Common myeloid progenitor, CD34-positive (primary cell): Measurements from ENCODE around the gene DDX10.
A peak's percentile ranks its signal among the peaks of the same experiment; 100 is the strongest.

Source experiments
- CTCF ChIA-PET: fragments of 350-600 bp; sonication (Branson Sonifier 250); formaldehyde crosslinking; loops from one replicate; lab custom pipeline; 2021; ENCODE audit warnings: antibody characterized with exemption; lab: Charles Lee
- POLR2A ChIA-PET: fragments of 350-600 bp; sonication (Branson Sonifier 250); formaldehyde crosslinking; loops from one replicate; lab custom pipeline; 2021; ENCODE audit warnings: antibody characterized with exemption; lab: Charles Lee
- DNase-seq, 3 donors: peaks; one replicate each; pipeline versions ENCODE4 v3.0.0 to v3.0.0-alpha.2; 2013
- H3K27ac ChIP-seq, 2 experiments: 1 replicate in 1 of 2; 2 replicates in 1 of 2; pipeline ENCODE4 v1.7.0; 2013; ENCODE audit warnings: inconsistent platforms in 2 of 2, low read length in 2 of 2, mild to moderate bottlenecking in 2 of 2, low read depth in 1 of 2, moderate library complexity in 1 of 2; ENCODE audit not compliant: severe bottlenecking in 2 of 2, insufficient read depth in 1 of 2, poor library complexity in 1 of 2
- H3K27me3 ChIP-seq, 5 experiments: replicated peaks in 2 of 5; 1 replicate in 3 of 5; 2 replicates in 2 of 5; pipeline versions ENCODE4 v1.6.1 to v1.7.0; 2013; ENCODE audit warnings: low read length in 4 of 5, mild to moderate bottlenecking in 2 of 5, moderate library complexity in 2 of 5, inconsistent platforms in 1 of 5; ENCODE audit not compliant: insufficient read depth in 5 of 5, control insufficient read depth in 4 of 5
- H3K36me3 ChIP-seq, 4 experiments: 1 replicate in 2 of 4; 2 replicates in 2 of 4; pipeline versions ENCODE4 v1.6.1 to v1.7.0; 2013; ENCODE audit warnings: low read length in 3 of 4, control low read depth in 1 of 4, mild to moderate bottlenecking in 1 of 4; ENCODE audit not compliant: control insufficient read depth in 4 of 4, insufficient read depth in 4 of 4
- H3K4me1 ChIP-seq, 4 experiments: 1 replicate in 3 of 4; 2 replicates in 1 of 4; pipeline versions ENCODE4 v1.6.1 to v1.7.1; 2013; ENCODE audit warnings: low read length in 3 of 4, mild to moderate bottlenecking in 3 of 4, control low read depth in 1 of 4, inconsistent platforms in 1 of 4, moderate library complexity in 1 of 4; ENCODE audit not compliant: control insufficient read depth in 4 of 4, insufficient read depth in 4 of 4; ENCODE audit errors: control extremely low read depth in 1 of 4
- H3K4me3 ChIP-seq, 7 experiments: 1 replicate in 4 of 7; 2 replicates in 3 of 7; pipeline versions ENCODE4 v1.5.1 to v1.7.0; 2013; ENCODE audit warnings: mild to moderate bottlenecking in 7 of 7, low read length in 6 of 7, moderate library complexity in 6 of 7, inconsistent platforms in 2 of 7, low read depth in 2 of 7, control low read depth in 1 of 7; ENCODE audit not compliant: insufficient read depth in 4 of 7, control insufficient read depth in 1 of 7; ENCODE audit errors: extremely low read depth in 1 of 7
- H3K9me3 ChIP-seq, 5 experiments: 1 replicate in 4 of 5; 2 replicates in 1 of 5; pipeline versions ENCODE4 v1.6.1 to v1.7.1; 2013; ENCODE audit warnings: low read length in 4 of 5, mild to moderate bottlenecking in 2 of 5, inconsistent platforms in 1 of 5, low read depth in 1 of 5, moderate library complexity in 1 of 5; ENCODE audit not compliant: control insufficient read depth in 4 of 5, insufficient read depth in 2 of 5; ENCODE audit errors: control extremely low read depth in 1 of 5
- WGBS: methylation state at CpG from one replicate; pipeline ENCODE4 v1.1.5; 2013; ENCODE audit not compliant: insufficient coverage; 5-methylcytosine and 5-hydroxymethylcytosine counted together

The DDX10 gene

DNA sequence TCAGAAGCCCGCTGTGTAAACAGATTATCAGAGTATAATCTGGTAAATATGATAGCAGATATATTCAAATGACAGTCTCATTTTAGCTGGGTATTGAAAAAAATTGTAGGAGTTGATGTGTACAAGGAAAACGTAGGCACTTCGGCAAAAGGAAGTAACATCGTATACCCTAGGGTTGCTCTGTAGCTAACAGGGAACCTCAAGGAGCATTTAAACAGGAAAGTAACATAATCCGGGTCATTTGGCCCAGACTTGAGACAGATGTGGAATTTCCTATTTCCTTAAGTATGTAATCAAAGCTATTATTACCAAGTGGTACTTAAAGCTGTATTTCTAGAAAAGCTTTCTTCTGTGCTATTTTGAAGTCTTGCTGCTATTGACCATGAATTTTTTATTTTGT is 215.6 kb downstream of the DDX10 start:
- POLR2A ChIA-PET = no interaction called here
- 86% methylated on average over 4 of the region's 5 CpGs for WGBS
- CTCF ChIA-PET = interaction anchor here (2.0 kb wide), 1 partner anchor 9 kb away, joined by 4 read pairs; no protein-coding TSS in a partner anchor

GRCh38 chr11:108881131-108881530 is 216.3 kb downstream of the DDX10 start:
- peaks cover 0 to 3% (median under 1%) of the 10 kb centered on the region in 4 experiments for H3K4me1 ChIP-seq
- H3K9me3 ChIP-seq = no peaks in the 10 kb centered on the region
- no peak overlapping the region for H3K27ac ChIP-seq
- no peak overlapping the region for H3K4me3 ChIP-seq
- no peak for DNase-seq
- no peaks in the 10 kb centered on the region for H3K27me3 ChIP-seq
- POLR2A ChIA-PET = no interaction called here
- CTCF ChIA-PET = interaction anchor here (2.0 kb wide), 1 partner anchor 10 kb away, joined by 4 read pairs; no protein-coding TSS in a partner anchor
- no peaks in the 10 kb centered on the region for H3K36me3 ChIP-seq

More for the DNA sequence above, 215.6 kb downstream of the DDX10 start:
- no peak overlapping the region for H3K27ac ChIP-seq
- no peak for DNase-seq
- H3K4me1 ChIP-seq = peaks cover 0 to 3% (median under 1%) of the 10 kb centered on the region in 4 experiments
- H3K9me3 ChIP-seq = no peaks in the 10 kb centered on the region
- no peaks in the 10 kb centered on the region for H3K36me3 ChIP-seq
- H3K4me3 ChIP-seq = no peak overlapping the region
- no peaks in the 10 kb centered on the region for H3K27me3 ChIP-seq

DNA sequence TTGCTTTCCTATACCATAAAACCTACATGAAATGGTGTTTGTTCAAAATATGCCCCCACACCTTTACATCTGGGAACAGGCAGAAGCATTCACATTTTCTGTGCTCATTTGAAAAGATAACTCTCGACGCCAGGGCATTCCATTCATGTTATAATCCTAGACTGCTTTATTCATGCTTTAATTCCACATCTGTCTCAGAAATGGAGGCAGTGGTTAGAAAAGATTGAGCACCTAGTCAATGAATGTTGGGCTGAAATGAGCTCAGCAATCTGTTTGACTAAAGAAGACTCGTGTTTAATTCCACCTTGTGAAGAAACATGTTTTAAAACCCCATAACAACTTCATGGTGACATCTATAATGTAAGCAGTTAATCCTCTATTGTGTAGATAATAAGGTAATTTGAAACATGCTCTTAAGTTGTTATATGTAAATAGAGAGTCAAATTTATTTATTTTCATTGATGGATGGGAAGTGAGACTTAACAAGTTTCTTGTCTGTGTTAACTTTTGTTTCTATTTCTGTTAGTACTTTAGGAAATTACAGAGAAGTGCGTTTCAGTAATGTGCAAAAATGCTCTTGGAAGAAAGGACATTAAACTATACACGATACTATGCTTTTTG is 217.5 kb downstream of the DDX10 start:
- ChIA-PET POLR2A (no interaction called here), CTCF (no interaction called here)
- Histone ChIP-seq H3K27ac (no peak overlapping the region), H3K4me3 (no peak overlapping the region), H3K4me1 (peaks cover 0 to 3% (median under 1%) of the 10 kb centered on the region in 4 experiments), H3K9me3 (no peaks in the 10 kb centered on the region), H3K27me3 (no peaks in the 10 kb centered on the region), H3K36me3 (no peaks in the 10 kb centered on the region)
- 100% methylated on average over 2 of the region's 5 CpGs for WGBS
- DNase-seq = no peak

- Histone ChIP-seq H3K4me1 (peaks cover 0 to 3% (median under 1%) of the 10 kb centered on the region in 4 experiments), H3K27ac (no peak overlapping the region), H3K36me3 (no peaks in the 10 kb centered on the region), H3K27me3 (no peaks in the 10 kb centered on the region), H3K4me3 (no peak overlapping the region), H3K9me3 (no peaks in the 10 kb centered on the region)
- ChIA-PET CTCF (no interaction called here), POLR2A (no interaction called here)
- no CpG with 5 or more reads among the region's 2 CpGs for WGBS
- DNase-seq = no peak
Observed at GRCh38 chr11:108886005-108886659, 221.3 kb downstream of the DDX10 start.

DNA sequence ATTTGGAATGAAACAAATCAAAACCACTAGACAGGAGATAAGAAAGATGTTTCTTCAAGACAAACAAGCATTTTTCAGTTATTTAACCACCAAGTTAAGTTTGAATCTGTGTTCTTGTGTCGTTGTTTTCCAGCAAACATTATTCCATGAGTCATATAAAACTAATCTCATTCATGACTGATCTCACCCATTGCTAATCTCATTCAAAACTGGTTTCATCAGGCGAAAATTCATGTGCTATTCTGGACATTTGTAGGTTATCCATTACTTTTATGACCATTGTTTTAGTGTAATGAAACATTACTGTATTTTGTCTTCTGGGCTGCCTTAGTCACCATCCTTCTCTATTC is 221.8 kb downstream of the DDX10 start:
- Histone ChIP-seq H3K4me3 (no peak overlapping the region), H3K27me3 (no peaks in the 10 kb centered on the region), H3K4me1 (peaks cover 0 to 3% (median under 1%) of the 10 kb centered on the region in 4 experiments), H3K36me3 (no peaks in the 10 kb centered on the region), H3K27ac (no peak overlapping the region), H3K9me3 (no peaks in the 10 kb centered on the region)
- WGBS = no CpG with 5 or more reads among the region's 2 CpGs
- ChIA-PET POLR2A (no interaction called here), CTCF (no interaction called here)
- DNase-seq = no peak

GRCh38 chr11:108887436-108888238 is 222.8 kb downstream of the DDX10 start:
- no CpG with 5 or more reads among the region's 8 CpGs for WGBS
- Histone ChIP-seq H3K9me3 (no peaks in the 10 kb centered on the region), H3K4me1 (peaks cover 0 to 3% (median under 1%) of the 10 kb centered on the region in 4 experiments), H3K27me3 (no peaks in the 10 kb centered on the region), H3K27ac (no peak overlapping the region), H3K4me3 (no peak overlapping the region), H3K36me3 (no peaks in the 10 kb centered on the region)
- ChIA-PET POLR2A (no interaction called here), CTCF (no interaction called here)
- peak in 2 of 3 donors; percentile 11 to 54 for DNase-seq
